Colonic mucosa (tissue), 4 donors: ENCODE data around the gene INPP5F. TPM values are rescaled to one million over a fixed set of nuclear protein-coding genes. Genes with fewer than 3 reads are reported as not detected.

Experiments
- DNase-seq: peaks from one replicate; pipeline ENCODE4 v3.0.0-alpha.2; 2020
- H3K27ac ChIP-seq: fragments of 200-600 bp; one replicate; pipeline ENCODE4 v1.8.0; 2021
- H3K27me3 ChIP-seq: fragments of 200-600 bp; one replicate; pipeline ENCODE4 v1.8.0; 2021
- H3K36me3 ChIP-seq: fragments of 200-600 bp; one replicate; pipeline ENCODE4 v1.8.0; 2021
- H3K4me1 ChIP-seq: fragments of 200-600 bp; one replicate; pipeline ENCODE4 v1.8.0; 2021; ENCODE audit warnings: mild to moderate bottlenecking
- H3K4me3 ChIP-seq: fragments of 200-600 bp; one replicate; pipeline ENCODE4 v1.8.0; 2021
- H3K9ac ChIP-seq, 2 donors: one replicate each; pipeline ENCODE4 v1.7.0; 2013; ENCODE audit warnings: control low read depth in 2 of 2, low read depth in 2 of 2, low read length in 2 of 2
- H3K9me3 ChIP-seq: fragments of 200-600 bp; one replicate; pipeline ENCODE4 v1.8.0; 2021
- intact Hi-C: fragments of 100-400 bp; cut with DNase I; formaldehyde crosslinking; loops from one replicate; pipeline ENCODE4 v1.14.1; 2022
- total RNA-seq, 2 donors: library from RNA; stranded (reverse); fragmentation: NEBNext Ultra II Directional in 1 of 2; extraction: Animal tissue kit (Norgen Biotek cat#: 25700) in 1 of 2; gene quantifications; one replicate each; pipeline ENCODE4 v1.2.1, GENCODE V29; 2021
- TF ChIP-seq, protein P1 (sequence below): fragments of 200-600 bp; IDR thresholded peaks from one replicate; pipeline ENCODE4 v1.8.0; 2022; ENCODE audit warnings: antibody characterized with exemption, mild to moderate bottlenecking
- donor health status: healthy.
- donor health status: DM: no; HTN: no; CAD: no.
- donor health status: DM: no; HTN: no; CAD: no.

The INPP5F gene
- total RNA-seq, 2 donors from 2014 or later: 12.6 to 15.6 TPM

DNA sequence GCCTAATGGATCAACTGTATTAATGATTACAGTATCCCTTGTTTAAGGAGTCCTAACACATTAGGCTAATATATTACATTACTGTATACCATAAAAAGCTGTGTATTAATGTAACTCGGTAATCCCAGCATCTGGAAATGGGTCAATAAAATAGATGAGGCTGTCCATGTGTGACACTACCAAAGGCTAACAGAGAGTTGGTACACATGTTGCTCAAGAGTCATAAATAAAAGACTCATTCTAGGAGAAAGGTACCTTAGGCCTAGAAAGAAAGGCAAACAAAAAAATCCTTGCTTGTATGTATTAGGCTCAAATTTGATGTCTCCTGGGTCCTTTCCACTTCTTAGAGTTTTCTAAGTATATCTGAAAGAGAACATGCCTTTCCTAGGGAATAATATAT is 132.2 kb downstream of the INPP5F start:
- intact Hi-C loops: no loop called here
- no peak for DNase-seq
- Histone ChIP-seq H3K27me3 (no peaks in the 10 kb centered on the region), H3K9me3 (no peaks in the 10 kb centered on the region), H3K9ac (no peak overlapping the region), H3K36me3 (no peaks in the 10 kb centered on the region), H3K27ac (no peak overlapping the region), H3K4me1 (no peaks in the 10 kb centered on the region), H3K4me3 (no peak overlapping the region)
- TF ChIP-seq, protein P1, sequence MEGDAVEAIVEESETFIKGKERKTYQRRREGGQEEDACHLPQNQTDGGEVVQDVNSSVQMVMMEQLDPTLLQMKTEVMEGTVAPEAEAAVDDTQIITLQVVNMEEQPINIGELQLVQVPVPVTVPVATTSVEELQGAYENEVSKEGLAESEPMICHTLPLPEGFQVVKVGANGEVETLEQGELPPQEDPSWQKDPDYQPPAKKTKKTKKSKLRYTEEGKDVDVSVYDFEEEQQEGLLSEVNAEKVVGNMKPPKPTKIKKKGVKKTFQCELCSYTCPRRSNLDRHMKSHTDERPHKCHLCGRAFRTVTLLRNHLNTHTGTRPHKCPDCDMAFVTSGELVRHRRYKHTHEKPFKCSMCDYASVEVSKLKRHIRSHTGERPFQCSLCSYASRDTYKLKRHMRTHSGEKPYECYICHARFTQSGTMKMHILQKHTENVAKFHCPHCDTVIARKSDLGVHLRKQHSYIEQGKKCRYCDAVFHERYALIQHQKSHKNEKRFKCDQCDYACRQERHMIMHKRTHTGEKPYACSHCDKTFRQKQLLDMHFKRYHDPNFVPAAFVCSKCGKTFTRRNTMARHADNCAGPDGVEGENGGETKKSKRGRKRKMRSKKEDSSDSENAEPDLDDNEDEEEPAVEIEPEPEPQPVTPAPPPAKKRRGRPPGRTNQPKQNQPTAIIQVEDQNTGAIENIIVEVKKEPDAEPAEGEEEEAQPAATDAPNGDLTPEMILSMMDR: no peak

DNA sequence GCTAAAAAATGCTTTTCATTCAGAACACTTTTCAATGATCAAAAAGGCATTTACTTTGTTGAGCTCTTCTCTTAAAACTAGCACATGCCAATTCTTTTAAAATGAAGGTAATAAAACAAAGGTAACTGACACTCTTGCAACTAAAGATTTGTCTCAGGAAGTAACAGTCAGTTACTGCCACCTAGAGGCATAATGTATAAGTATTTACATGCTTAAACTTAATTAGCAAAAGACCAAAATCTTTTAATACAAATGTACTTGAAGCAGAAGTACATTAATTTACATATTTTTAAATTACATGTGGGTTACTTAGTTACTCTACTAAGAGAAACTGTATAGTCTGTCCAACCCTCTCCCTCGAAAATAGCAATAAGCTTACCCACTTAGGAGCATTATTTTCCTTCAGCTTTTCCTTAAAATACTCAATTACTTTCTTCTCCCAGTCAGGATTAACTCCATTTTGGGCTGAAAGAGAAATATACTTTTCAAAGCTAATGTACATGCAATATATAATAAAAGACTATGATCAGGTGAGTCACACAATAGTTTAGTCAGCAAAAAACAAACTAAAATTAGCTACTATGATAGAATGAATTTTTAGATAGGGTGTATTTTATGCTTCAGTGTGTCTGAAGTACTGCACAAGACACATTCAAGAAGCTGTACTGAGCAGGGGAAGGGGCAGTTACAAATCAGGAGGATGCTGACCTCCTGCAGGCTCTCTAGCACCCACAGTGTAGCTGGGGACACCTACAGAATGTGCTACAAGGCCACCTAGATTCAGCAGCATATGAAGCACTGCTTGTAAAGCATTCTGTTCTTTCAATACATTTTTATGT is 133.8 kb downstream of the INPP5F start:
- Histone ChIP-seq H3K9ac (no peak overlapping the region), H3K4me3 (no peak overlapping the region), H3K36me3 (no peaks in the 10 kb centered on the region), H3K4me1 (no peaks in the 10 kb centered on the region), H3K27me3 (no peaks in the 10 kb centered on the region), H3K27ac (no peak overlapping the region), H3K9me3 (no peaks in the 10 kb centered on the region)
- TF ChIP-seq, protein P1: peak; percentile 58
- intact Hi-C loops: loop anchor here (2.0 to 10.0 kb wide), 3 partner anchors 109 to 255 kb away; no protein-coding TSS in a partner anchor
- DNase-seq: no peak

DNA sequence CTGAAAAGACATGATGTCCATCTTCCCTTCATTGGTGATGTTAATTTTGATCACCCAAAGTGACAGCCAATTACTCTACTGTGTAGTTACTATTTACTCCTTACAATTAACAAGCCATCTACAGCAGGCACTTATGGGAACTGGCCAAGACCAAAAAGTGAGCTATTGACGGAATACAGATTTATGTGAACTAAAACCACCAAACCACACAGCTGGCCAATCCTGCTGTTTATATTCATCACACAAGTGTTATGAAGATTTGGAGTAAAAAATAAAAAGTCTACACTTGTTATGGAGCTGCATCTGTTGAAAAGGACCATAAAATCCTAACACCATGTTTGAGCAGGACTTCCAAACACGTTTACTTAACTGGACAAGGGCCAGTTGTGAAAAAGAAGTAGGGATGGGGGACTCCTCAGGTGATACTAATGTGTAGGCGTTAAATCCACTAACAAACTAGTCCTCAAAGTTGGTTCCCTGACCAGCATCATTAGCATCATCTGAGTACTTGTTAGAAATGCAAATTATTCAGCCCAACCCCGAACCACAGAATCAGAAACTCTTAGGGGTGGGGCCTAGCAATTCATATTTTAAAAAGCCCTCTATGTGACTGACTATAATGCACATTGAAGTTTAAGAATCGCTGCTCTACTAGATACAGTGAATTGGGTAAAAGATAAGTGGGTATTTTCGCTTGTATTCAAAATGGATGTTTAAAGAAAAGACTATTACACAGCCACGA is 135.2 kb downstream of the INPP5F start:
- intact Hi-C loops: loop anchor here (2.0 to 10.0 kb wide), 3 partner anchors 110 to 256 kb away; no protein-coding TSS in a partner anchor
- TF ChIP-seq, protein P1: no peak
- Histone ChIP-seq H3K4me3 (no peak overlapping the region), H3K9me3 (no peaks in the 10 kb centered on the region), H3K36me3 (no peaks in the 10 kb centered on the region), H3K27ac (no peak overlapping the region), H3K9ac (no peak overlapping the region), H3K4me1 (no peaks in the 10 kb centered on the region), H3K27me3 (no peaks in the 10 kb centered on the region)
- no peak for DNase-seq

DNA sequence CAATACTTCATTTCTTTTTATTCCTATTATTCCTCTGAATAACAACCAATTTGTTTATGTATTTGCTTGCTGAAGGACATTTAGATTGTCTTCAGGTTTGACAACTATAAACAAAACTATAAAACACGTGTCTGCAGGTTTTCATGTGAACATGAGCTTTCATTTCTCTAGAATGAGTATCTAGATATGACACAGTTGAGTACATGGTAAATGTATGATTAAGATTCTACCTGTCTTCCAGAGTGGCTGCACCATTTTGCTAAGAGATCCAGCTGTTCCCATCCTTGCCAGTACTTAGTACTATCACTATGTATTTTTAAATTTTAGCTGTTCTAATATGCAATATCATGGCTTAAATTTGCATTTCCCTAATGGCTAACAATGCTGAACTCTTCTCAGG is 136.7 kb downstream of the INPP5F start:
- no peak overlapping the region for H3K4me3 ChIP-seq
- H3K36me3 ChIP-seq: no peaks in the 10 kb centered on the region
- H3K4me1 ChIP-seq: no peaks in the 10 kb centered on the region
- TF ChIP-seq, protein P1: no peak
- intact Hi-C loops: loop anchor here (5.0 to 10.0 kb wide), 2 partner anchors 180 to 258 kb away; no protein-coding TSS in a partner anchor
- no peaks in the 10 kb centered on the region for H3K27me3 ChIP-seq
- H3K27ac ChIP-seq: no peak overlapping the region
- no peak for DNase-seq
- no peak overlapping the region for H3K9ac ChIP-seq
- H3K9me3 ChIP-seq: no peaks in the 10 kb centered on the region

DNA sequence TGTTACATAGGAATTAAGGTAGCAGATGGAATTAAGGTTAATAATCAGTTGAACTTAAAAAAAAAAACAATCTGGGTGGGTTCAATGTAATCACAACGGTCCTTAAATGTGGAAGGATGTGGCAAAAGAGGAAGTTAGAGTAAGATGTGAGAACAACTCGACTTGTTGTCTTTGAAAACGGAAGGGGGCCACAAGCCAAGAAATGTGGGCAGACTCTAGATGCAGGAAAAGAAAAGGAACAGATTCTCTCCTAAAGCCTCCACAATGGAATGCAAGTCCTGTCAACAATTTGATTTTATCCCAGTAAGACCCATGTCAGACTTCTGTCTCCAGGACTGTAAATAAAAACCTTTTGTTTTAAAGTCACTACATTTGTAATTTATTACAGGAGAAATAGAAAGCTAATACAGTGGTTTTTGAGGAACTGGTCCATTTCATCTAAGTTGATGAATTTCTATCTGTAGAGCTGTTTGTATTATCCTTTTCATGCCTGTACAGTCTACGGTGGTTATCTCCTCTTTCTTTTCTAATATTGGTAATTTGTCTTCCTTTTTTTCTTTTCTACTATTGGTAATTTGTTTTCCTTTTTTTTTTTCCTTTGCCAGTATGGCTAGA is 138.2 kb downstream of the INPP5F start:
- Histone ChIP-seq H3K27ac (no peak overlapping the region), H3K4me3 (no peak overlapping the region), H3K9me3 (no peaks in the 10 kb centered on the region), H3K9ac (no peak overlapping the region), H3K4me1 (no peaks in the 10 kb centered on the region), H3K27me3 (no peaks in the 10 kb centered on the region), H3K36me3 (no peaks in the 10 kb centered on the region)
- TF ChIP-seq, protein P1: no peak
- no peak for DNase-seq
- intact Hi-C loops: loop anchor here (5.0 to 10.0 kb wide), 2 partner anchors 182 to 259 kb away; no protein-coding TSS in a partner anchor
